Esophagus muscularis mucosa (tissue), 3 donors: ENCODE data around the gene ANO4.

Experiments
- CTCF ChIP-seq, 3 experiments: fragments of 200-600 bp in 2 of 3; fragments of 450-650 bp in 1 of 3; sonication (generic) in 2 of 3; IDR thresholded peaks; one replicate each; pipeline ENCODE4 v1.5.1; 2017 to 2019; ENCODE audit warnings: antibody characterized with exemption in 3 of 3, mild to moderate bottlenecking in 2 of 3, moderate library complexity in 1 of 3
- POLR2A ChIP-seq: fragments of 450-650 bp; IDR thresholded peaks from one replicate; pipeline ENCODE4 v1.6.1; 2017; ENCODE audit warnings: antibody characterized with exemption, moderate library complexity, mild to moderate bottlenecking, low read depth
- POLR2AphosphoS5 ChIP-seq, 2 donors: sonication (generic); formaldehyde crosslinking; IDR thresholded peaks; one replicate each; pipeline ENCODE4 v1.6.1; 2017; ENCODE audit warnings: antibody characterized with exemption in 2 of 2

GRCh38 chr12:100897240-100897639 is 102.7 kb downstream of the ANO4 start:
- TF ChIP-seq POLR2A (no peak), POLR2AphosphoS5 (IDR thresholded peaks at IDR 0.05) (no peak), CTCF (IDR thresholded peaks at IDR 0.05) (no peak)
